ENCODE results near the gene MTUS2.
A peak's percentile ranks its signal among the peaks of the same experiment; 100 is the strongest.

MTUS2 gene

DNA sequence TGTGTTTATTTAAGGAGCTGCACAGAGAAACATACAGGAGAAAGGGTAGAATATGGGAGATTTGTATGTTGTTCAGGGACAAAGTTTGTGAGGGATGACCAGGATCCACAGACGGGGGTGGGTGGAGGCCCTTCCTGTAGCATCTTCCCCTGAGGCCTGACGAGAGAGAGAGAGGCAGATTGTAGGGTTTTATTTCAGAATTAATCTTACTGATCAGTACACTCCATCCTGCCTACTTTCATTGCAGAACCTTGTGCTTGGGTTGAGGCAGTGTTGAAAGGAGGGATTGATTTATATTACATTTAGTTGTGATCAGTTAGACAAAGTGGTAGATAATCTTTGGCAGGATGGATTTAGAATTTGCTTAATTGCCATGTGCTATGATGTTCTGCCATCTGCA is 39.6 kb downstream of the MTUS2 start:
- DNase-seq = no peak

- DNase-seq = no peak
Observed at GRCh38 chr13:28864544-28864943, 44.4 kb downstream of the MTUS2 start.

DNA sequence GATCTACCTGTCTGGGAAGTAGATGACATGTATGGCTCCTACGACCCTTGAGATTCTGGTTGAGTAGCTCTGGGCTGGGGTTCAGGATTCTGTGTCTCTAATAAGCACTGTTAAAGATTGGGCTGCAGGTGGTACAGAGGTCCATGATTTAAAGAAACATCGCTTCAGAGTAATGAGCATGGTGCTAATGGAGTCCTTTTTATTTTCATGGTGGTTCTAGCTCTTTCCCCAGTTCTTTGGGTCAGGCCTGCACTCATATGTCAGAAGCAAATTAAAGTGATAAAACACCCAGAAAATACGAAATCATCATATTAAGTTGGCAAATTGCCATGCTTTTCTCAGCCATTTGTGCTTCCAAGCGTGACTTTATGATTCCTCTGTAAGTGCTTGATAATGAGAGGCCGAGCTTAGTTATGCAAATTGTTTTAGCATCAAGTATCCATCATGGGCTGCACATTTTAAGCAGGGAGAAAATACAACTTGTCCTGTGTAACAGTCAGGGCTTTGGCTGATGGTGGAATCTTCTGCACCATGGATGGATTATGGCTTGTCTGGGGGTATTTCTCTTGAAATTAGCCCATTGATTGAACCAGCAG is 45.1 kb downstream of the MTUS2 start:
- no peak for DNase-seq

DNA sequence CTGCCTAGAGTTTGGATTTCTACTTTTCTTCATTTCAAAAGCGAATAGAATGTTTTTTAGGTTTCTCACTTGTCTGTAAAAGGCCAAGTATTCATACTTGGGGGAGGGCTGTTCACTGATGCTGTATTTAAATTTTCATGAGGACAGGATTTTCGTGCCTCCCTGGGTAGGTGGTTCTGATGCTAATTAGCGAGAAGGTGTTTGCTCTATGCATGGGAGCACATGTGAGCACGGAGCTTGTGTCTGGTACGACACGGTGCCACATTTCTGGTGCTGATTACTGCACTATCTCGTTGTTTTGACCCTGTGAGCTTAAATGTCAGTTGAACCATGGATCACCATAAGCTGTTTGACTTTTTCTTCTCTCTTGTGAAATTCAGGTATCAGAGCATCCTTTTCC is 45.8 kb downstream of the MTUS2 start:
- no peak for DNase-seq

GRCh38 chr13:28866932-28867331 is 46.8 kb downstream of the MTUS2 start:
- no peak for DNase-seq

GRCh38 chr13:28867564-28867963 is 47.4 kb downstream of the MTUS2 start:
- DNase-seq = no peak

DNA sequence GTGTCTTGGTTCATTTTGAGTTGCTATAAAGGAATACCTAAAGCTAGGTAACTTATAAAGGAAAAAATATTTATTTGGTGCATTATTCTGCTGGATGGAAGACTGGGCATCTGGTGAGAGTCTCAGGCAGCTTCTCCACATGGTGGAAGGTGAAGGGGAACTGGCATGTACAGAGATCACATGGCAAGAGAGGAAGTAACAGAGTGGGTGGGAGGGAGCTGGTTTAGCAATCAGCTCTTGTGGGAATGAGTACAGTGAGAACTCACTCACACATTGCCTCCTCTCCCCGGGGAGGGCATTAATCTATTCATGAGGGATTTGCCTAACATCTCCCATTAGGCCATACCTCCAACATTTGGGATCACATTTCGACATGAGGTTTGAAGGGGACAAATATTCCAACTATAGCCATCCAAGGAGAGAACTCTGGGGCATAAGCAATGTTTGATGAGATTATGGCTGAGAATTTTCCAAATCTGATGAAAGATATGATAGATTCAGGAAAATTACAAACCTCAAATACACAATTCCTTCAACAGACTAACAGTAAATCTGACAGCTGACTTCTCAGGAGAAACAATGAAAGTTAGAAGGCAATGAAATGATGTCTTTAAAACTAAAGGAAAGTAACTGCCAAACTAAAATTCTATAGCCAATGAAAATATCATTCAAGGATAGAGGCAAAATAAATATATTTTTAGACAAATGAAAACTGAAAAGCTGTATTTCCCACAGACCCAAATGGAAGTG is 52.5 kb downstream of the MTUS2 start:
- no peak for DNase-seq

DNA sequence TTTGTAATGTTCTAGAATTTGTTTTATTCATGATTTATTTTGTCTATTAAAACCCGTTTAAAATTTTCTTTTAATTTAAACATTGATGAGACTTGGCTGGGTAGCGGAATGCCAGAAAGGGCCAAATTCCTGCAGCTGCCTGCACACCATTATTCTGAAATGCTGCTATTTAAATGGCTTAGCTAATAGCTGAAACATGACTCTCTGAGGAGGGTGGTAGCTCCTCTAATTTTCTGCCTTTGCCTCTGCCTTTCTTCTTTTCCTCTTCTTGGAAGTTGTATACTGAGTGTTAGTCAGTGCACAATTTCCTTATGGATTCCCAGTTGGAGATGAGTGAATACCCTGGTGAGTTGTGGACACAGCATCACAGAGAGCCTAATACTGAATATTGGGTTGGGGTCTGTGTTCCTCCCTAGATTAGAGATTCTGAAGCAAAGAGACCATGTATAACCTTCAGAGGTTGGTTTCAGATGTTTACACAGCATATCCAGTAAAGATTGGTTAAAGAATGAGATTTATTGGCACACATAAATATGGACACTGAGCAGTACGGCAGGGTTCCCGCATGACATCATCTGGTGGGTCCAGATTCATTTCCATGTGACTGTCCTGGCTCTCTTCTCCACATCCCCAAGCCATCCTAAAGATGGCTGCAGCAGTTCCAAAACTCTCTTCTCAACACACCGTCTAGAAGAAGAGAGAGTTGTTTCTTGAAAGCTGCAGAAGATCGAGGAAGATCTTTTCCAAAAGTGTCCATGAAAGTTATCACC is 55.9 kb downstream of the MTUS2 start:
- no peak for DNase-seq

- DNase-seq = no peak
Observed at GRCh38 chr13:28877408-28877807, 57.3 kb downstream of the MTUS2 start.

DNA sequence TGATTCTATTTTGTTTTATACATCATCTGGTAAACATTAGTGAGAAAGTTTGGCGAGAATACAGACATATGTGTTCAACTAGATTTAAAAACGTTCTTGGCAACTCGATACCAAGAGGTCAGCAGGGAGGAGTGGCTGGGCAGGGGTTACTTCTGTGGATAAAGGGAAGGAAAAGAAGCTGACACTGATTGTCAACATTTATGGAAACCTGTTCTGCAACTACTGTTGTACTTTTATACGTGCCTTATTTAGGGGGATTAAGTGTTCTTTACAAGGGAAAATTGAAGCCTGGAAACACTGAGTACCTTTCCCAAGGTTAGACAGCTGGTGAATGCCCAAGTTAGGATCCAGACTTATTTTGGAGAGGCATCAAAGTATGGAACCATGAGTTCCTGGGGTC is 65.0 kb downstream of the MTUS2 start:
- DNase-seq = no peak

GRCh38 chr13:28889086-28889732 is 69.1 kb downstream of the MTUS2 start:
- DNase-seq = no peak

DNA sequence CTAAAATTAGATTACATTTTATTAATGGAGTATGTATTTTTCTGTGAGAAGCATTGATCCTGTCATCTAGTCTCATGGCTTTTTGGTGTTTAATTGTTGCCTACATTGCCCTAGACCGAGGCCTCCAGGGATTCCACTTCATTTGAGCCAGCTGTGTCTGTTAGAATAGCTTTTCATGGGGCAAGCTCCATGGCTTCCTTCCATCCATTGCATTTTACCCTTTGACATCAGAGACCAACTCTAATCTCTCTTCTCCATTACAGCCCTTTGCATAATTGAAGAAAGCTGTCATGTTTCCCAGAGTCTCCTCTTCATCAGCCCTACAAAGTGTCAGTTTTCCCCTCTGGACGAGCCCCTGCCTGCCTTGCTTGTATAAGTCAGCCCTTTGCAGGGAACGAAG is 70.6 kb downstream of the MTUS2 start:
- DNase-seq = no peak

DNA sequence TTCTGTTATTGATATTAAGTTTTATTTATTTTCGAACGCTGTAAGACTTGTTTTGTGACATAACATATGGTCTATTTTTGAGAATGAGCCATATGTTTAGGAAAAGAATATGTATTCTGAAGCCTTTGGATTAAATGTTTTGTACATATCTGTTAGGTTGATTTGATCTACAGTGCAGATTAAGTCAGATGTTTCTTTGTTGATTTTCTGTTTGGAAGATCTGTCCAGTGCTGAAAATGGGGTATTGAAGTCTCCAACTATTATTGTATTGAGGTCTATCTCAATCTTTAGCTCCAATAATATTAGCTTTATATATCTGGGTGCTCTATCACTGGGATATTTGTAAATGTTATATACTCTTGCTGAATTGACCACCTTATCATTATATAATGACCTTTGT is 97.9 kb downstream of the MTUS2 start:
- no peak for DNase-seq

- DNase-seq = no peak
Observed at GRCh38 chr13:28922341-28922740, 102.2 kb downstream of the MTUS2 start.

DNA sequence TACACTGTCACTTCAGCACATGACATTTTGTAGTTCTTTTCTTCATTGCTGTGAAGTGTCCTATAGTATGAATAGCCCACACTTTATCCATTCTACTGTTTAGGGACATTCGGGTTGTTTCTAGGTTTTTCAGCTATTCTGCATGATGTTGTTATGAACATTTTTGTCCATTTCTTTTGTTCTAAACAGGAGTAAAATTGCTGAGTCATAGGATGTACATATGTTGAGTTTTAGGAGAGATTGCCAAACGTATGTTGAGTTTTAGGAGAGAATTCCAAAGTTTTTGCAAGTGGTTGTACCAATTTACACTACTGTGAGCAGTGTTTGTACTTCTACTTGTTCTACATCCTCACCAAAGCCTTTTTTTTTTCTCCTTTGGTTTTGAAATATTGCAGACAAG is 115.0 kb downstream of the MTUS2 start:
- no peak for DNase-seq

DNA sequence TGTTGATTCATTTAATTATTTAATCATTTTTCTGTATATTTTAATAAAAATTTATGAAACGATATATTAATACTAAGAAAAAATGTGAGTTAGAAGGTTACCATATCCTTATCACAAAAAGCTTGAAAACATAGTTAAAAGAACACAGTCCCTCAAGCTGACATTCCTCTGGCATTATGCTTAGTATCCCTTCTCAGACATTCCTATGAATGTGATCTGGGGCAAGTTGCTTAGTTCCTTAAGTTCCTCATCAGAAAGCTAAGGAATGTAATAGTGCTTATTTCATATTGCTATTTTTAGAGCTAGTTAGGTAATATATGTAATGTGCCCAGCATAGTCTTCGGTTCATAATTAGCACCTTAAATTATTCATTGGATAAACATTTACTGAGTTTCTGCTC is 122.8 kb downstream of the MTUS2 start:
- no peak for DNase-seq

GRCh38 chr13:28953714-28954418 is 133.7 kb downstream of the MTUS2 start:
- peak; percentile 4 for DNase-seq

GRCh38 chr13:28954419-28954725 is 134.2 kb downstream of the MTUS2 start:
- DNase-seq = no peak

DNA sequence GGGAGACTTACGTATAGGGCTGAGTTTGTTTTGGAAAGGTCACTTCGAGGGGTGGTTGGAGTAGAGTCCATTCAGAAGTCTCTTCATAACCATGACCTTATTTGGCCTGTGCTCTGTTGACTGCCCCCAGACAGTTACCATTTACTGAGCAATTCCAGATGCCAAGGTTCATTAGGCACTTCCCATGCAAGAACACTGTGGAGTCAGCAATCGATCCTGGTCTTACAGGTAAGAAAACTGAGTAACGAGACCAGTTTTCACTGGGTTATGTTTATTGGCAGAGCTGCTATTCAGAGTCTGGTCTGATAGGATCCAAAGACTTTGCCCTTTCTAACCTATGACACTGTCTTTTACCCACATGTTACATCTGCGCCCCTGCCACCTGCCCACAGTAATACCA is 134.7 kb downstream of the MTUS2 start:
- no peak for DNase-seq

GRCh38 chr13:28955264-28955966 is 135.3 kb downstream of the MTUS2 start:
- no peak for DNase-seq

GRCh38 chr13:28958018-28958417 is 137.9 kb downstream of the MTUS2 start:
- no peak for DNase-seq

DNA sequence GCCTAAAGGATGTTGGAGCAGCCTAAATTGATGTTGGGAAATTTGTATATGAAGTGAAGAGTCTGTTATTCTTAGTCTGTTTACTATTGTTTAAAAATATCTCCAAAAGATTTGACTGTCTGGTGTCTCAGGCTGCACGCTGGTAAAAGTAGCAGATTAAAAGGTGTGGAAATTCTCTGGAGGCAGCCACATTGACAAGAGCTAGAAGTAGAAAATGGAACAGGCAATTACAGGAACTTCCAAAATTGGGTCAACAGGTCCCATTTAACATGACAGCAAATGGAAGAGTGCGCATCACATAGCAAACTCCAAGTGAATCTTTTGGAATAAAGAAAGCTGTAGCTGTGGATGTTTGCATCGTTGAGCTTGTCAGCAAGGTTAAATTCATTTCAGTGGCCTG is 138.3 kb downstream of the MTUS2 start:
- no peak for DNase-seq

- no peak for DNase-seq
Observed at GRCh38 chr13:28964052-28964451, 143.9 kb downstream of the MTUS2 start.

All from hematopoietic multipotent progenitor cell treated with erythropoietin and hydrocortisone succinate and interleukin-3 and kit ligand, for 8 days (in vitro differentiated cells).